PFSK-1 (cell line): ENCODE measurements around the gene FAM222A.

Experiments used
- FOXP2 ChIP-seq: optimal IDR thresholded peaks from 2 replicates; pipeline ENCODE3; 2011; ENCODE audit warnings: borderline replicate concordance, control low read depth, inconsistent platforms; ENCODE audit not compliant: insufficient read depth; ENCODE audit errors: extremely low read length, extremely low read depth
- POLR2AphosphoS5 ChIP-seq: IDR thresholded peaks from 2 replicates; pipeline ENCODE4 v1.6.1; 2012; ENCODE audit warnings: low read depth, mild to moderate bottlenecking, control low read depth, low read length, moderate library complexity
- REST ChIP-seq, 2 experiments: IDR thresholded peaks; 2 replicates each; pipeline versions ENCODE4 v1.6.1 to v1.8.0; 2011 to 2012; ENCODE audit warnings: low read depth in 2 of 2, low read length in 2 of 2, control low read depth in 1 of 2, inconsistent platforms in 1 of 2, mild to moderate bottlenecking in 1 of 2, moderate library complexity in 1 of 2; ENCODE audit not compliant: insufficient read depth in 1 of 2
- SIN3A ChIP-seq: IDR thresholded peaks from 2 replicates; pipeline ENCODE4 v1.6.1; 2012; ENCODE audit warnings: mild to moderate bottlenecking, low read length, moderate library complexity, borderline replicate concordance; ENCODE audit not compliant: insufficient read depth
- TAF1 ChIP-seq: IDR thresholded peaks from 2 replicates; pipeline ENCODE4 v1.6.1; 2012; ENCODE audit warnings: low read length, control low read depth, borderline replicate concordance; ENCODE audit not compliant: insufficient read depth

Gene FAM222A

GRCh38 chr12:109783965-109784244, 70.3 kb downstream of the FAM222A start:
- no peak for TF ChIP-seq SIN3A
- no peak for TF ChIP-seq REST (IDR thresholded peaks at IDR 0.05; ENCODE audit: insufficient read depth in 1 of 2, low read depth in 2 of 2, low read length in 2 of 2)
- TF ChIP-seq POLR2AphosphoS5: no peak
- TF ChIP-seq TAF1: no peak
- no peak for TF ChIP-seq FOXP2

DNA sequence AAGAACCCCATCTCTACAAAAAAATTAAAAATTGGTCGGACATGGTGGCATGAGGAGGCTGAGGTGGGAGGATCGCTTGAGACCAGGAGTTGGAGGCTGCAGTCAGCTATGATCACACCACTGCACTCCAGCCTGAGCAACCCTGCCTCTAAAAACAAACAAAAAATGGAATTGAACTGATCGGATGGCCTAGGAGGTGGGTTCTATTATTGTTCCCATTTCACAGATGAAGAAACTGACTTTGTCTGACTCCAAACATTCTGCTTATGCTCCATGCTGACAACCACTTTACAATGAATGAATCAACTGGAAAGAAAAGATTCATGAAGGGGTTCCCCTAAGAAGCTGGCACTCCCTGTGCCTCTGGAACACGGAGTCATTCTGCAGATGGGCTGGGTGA, 72.2 kb downstream of the FAM222A start:
- TF ChIP-seq SIN3A: no peak
- TF ChIP-seq POLR2AphosphoS5: no peak
- no peak for TF ChIP-seq REST (IDR thresholded peaks at IDR 0.05; ENCODE audit: insufficient read depth in 1 of 2, low read depth in 2 of 2, low read length in 2 of 2)
- TF ChIP-seq FOXP2: no peak
- TF ChIP-seq TAF1: no peak

GRCh38 chr12:109786799-109787198, 73.2 kb downstream of the FAM222A start:
- no peak for TF ChIP-seq FOXP2
- no peak for TF ChIP-seq REST (IDR thresholded peaks at IDR 0.05; ENCODE audit: insufficient read depth in 1 of 2, low read depth in 2 of 2, low read length in 2 of 2)
- TF ChIP-seq SIN3A: no peak
- TF ChIP-seq TAF1: no peak

- TF ChIP-seq SIN3A: no peak
- TF ChIP-seq POLR2AphosphoS5: no peak
- TF ChIP-seq TAF1: no peak
- TF ChIP-seq REST (IDR thresholded peaks at IDR 0.05; ENCODE audit: insufficient read depth in 1 of 2, low read depth in 2 of 2, low read length in 2 of 2): no peak
- no peak for TF ChIP-seq FOXP2
These were observed 76.0 kb downstream of the FAM222A start for GRCh38 chr12:109789526-109790048.

- TF ChIP-seq TAF1 (no peak), POLR2AphosphoS5 (no peak), FOXP2 (no peak), REST (IDR thresholded peaks at IDR 0.05; ENCODE audit: insufficient read depth in 1 of 2, low read depth in 2 of 2, low read length in 2 of 2) (no peak), SIN3A (no peak)
These were observed 79.4 kb downstream of the FAM222A start for GRCh38 chr12:109792992-109793391.
